HCT116 (cell line): Measurements from ENCODE around the gene ACOX3. TPM values are rescaled to one million over a fixed set of nuclear protein-coding genes. Genes with fewer than 3 reads are reported as not detected.

Experiments used
- CEBPB ChIP-seq: IDR thresholded peaks from 2 replicates; pipeline ENCODE4 v1.6.1; 2012; ENCODE audit warnings: low read depth
- EGR1 ChIP-seq: IDR thresholded peaks from 2 replicates; pipeline ENCODE4 v1.6.1; 2012; ENCODE audit warnings: low read depth
- POLR2A ChIP-seq: IDR thresholded peaks from 2 replicates; pipeline ENCODE4 v1.7.0; 2011; ENCODE audit warnings: borderline replicate concordance; ENCODE audit not compliant: insufficient read depth, insufficient read length; ENCODE audit errors: extremely low read depth
- RAD21 ChIP-seq: IDR thresholded peaks from 2 replicates; pipeline ENCODE4 v1.6.1; 2012; ENCODE audit warnings: low read depth, mild to moderate bottlenecking
- SP1 ChIP-seq: IDR thresholded peaks from 2 replicates; pipeline ENCODE4 v1.6.1; 2012; ENCODE audit warnings: low read depth
- TCF7L2 ChIP-seq: IDR thresholded peaks from 2 replicates; pipeline ENCODE4 v1.7.0; 2011; ENCODE audit warnings: borderline replicate concordance, inconsistent platforms; ENCODE audit not compliant: insufficient read depth, insufficient read length; ENCODE audit errors: extremely low read depth
- ZNF274 ChIP-seq: fragments of 200-500 bp; sonication (Bioruptor generic); IDR thresholded peaks from 2 replicates; pipeline ENCODE4 v1.6.1; 2014; ENCODE audit warnings: mild to moderate bottlenecking, low read depth, low read length, inconsistent platforms
- total RNA-seq: library from RNA; stranded (reverse); gene quantifications from one replicate; pipeline ENCODE4 v1.2.1, GENCODE V29; 2021; ENCODE audit not compliant: unreplicated experiment
- TF ChIP-seq, protein P1 (sequence below): IDR thresholded peaks from 2 replicates; pipeline ENCODE4 v1.6.1; 2011; ENCODE audit warnings: mild to moderate bottlenecking, low read length, moderate library complexity; ENCODE audit not compliant: insufficient replicate concordance; ENCODE audit errors: extremely low read depth
- TF ChIP-seq, protein P2 (sequence below): IDR thresholded peaks from 2 replicates; pipeline ENCODE4 v1.6.1; 2012
- TF ChIP-seq, protein P3 (sequence below): IDR thresholded peaks from 2 replicates; pipeline ENCODE4 v1.6.1; 2012; ENCODE audit warnings: low read depth

Gene ACOX3
- total RNA-seq, 1 experiment from 2014 or later, result 16.9 TPM

DNA sequence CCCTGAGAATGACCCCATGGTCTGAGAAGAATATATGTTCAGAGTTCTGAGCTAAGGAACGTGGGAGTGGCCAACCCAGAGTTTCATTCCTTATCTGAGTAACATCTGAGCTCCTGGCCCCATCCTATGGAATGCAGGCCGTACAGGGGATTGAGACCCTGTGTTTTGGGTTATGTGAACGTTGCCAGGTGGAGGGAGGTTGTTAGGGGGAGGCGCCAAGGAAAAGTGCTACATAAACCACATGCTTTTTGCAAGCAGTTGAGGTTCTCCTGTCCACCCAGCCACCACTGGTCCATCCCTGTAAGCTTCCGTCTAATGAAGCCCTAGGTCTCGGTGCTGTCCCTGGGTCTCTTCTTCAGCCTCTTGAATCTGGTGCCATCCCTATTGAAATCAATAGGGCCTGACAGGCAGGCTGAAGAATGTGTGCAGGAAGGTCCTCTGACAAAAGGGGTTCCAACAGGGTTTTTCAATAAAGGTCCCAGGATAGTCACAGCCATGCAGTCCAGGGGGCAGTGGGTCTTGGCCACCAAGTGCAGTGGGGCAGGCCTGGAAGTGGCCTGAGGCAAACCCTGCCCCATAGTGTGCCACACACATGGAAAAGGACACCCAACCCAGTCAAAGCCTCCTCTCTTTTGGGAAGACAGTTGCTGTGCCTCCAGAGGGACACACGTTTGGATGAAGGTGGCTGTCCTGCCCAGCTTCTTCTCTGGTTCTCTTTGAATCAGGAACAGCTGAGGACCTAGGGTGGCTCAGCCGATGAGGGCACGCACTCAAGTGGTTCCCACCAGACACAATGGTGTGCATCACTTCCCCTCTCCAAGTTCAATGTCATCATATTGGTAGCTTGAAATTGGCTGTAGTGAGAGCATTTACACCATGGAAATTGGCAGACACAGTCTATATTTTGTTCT is 117.5 kb downstream of the ACOX3 start (continued):
- TF ChIP-seq, protein P1, sequence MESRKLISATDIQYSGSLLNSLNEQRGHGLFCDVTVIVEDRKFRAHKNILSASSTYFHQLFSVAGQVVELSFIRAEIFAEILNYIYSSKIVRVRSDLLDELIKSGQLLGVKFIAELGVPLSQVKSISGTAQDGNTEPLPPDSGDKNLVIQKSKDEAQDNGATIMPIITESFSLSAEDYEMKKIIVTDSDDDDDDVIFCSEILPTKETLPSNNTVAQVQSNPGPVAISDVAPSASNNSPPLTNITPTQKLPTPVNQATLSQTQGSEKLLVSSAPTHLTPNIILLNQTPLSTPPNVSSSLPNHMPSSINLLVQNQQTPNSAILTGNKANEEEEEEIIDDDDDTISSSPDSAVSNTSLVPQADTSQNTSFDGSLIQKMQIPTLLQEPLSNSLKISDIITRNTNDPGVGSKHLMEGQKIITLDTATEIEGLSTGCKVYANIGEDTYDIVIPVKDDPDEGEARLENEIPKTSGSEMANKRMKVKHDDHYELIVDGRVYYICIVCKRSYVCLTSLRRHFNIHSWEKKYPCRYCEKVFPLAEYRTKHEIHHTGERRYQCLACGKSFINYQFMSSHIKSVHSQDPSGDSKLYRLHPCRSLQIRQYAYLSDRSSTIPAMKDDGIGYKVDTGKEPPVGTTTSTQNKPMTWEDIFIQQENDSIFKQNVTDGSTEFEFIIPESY, result no peak
- TF ChIP-seq POLR2A, result no peak
- TF ChIP-seq, protein P2, sequence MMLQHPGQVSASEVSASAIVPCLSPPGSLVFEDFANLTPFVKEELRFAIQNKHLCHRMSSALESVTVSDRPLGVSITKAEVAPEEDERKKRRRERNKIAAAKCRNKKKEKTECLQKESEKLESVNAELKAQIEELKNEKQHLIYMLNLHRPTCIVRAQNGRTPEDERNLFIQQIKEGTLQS, result no peak
- no peak for TF ChIP-seq EGR1
- TF ChIP-seq, protein P3, sequence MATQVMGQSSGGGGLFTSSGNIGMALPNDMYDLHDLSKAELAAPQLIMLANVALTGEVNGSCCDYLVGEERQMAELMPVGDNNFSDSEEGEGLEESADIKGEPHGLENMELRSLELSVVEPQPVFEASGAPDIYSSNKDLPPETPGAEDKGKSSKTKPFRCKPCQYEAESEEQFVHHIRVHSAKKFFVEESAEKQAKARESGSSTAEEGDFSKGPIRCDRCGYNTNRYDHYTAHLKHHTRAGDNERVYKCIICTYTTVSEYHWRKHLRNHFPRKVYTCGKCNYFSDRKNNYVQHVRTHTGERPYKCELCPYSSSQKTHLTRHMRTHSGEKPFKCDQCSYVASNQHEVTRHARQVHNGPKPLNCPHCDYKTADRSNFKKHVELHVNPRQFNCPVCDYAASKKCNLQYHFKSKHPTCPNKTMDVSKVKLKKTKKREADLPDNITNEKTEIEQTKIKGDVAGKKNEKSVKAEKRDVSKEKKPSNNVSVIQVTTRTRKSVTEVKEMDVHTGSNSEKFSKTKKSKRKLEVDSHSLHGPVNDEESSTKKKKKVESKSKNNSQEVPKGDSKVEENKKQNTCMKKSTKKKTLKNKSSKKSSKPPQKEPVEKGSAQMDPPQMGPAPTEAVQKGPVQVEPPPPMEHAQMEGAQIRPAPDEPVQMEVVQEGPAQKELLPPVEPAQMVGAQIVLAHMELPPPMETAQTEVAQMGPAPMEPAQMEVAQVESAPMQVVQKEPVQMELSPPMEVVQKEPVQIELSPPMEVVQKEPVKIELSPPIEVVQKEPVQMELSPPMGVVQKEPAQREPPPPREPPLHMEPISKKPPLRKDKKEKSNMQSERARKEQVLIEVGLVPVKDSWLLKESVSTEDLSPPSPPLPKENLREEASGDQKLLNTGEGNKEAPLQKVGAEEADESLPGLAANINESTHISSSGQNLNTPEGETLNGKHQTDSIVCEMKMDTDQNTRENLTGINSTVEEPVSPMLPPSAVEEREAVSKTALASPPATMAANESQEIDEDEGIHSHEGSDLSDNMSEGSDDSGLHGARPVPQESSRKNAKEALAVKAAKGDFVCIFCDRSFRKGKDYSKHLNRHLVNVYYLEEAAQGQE, result no peak
- TF ChIP-seq TCF7L2, result no peak
- TF ChIP-seq RAD21, result no peak
- TF ChIP-seq CEBPB, result no peak
- no peak for TF ChIP-seq ZNF274
- TF ChIP-seq SP1, result no peak
- TF ChIP-seq, all 23 proteins: peak for 0
